Measurements from ENCODE around the gene LAMA4.

DNA sequence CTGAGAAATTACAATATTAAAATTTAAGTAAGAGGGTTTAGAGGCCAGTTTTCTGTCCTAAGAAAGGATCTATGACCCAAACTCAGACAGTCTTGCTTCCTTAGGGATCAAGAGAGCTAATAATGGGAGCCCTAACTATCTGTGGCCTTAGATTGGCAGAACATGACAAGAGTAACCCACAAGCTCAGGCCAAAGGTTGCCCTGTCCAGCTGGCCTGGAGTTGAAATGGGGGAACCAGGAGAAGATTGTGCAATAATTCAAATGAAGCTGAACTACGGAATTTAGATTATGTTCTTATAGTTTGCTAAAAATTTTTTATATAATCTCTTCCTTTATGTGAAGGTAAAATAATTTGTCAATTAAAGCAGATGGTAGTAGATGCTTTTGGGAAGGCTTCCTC lies 26.4 kb downstream of the LAMA4 start:
- TF ChIP-seq, protein P1, sequence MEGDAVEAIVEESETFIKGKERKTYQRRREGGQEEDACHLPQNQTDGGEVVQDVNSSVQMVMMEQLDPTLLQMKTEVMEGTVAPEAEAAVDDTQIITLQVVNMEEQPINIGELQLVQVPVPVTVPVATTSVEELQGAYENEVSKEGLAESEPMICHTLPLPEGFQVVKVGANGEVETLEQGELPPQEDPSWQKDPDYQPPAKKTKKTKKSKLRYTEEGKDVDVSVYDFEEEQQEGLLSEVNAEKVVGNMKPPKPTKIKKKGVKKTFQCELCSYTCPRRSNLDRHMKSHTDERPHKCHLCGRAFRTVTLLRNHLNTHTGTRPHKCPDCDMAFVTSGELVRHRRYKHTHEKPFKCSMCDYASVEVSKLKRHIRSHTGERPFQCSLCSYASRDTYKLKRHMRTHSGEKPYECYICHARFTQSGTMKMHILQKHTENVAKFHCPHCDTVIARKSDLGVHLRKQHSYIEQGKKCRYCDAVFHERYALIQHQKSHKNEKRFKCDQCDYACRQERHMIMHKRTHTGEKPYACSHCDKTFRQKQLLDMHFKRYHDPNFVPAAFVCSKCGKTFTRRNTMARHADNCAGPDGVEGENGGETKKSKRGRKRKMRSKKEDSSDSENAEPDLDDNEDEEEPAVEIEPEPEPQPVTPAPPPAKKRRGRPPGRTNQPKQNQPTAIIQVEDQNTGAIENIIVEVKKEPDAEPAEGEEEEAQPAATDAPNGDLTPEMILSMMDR (IDR thresholded peaks at IDR 0.05), result no peak
- TF ChIP-seq POLR2A (IDR thresholded peaks at IDR 0.05), result no peak
